Breast epithelium (tissue), 3 donors: ENCODE data around the gene CTNND2.

Source experiments
- CTCF ChIP-seq, 3 donors: fragments of 450-650 bp; IDR thresholded peaks; one replicate each; pipeline ENCODE4 v1.5.1; 2016 to 2017; ENCODE audit warnings: antibody characterized with exemption in 3 of 3, mild to moderate bottlenecking in 3 of 3, moderate library complexity in 3 of 3
- POLR2AphosphoS5 ChIP-seq, 3 donors: sonication (generic); formaldehyde crosslinking; IDR thresholded peaks; one replicate each; pipeline ENCODE4 v1.6.1; 2017; ENCODE audit warnings: antibody characterized with exemption in 3 of 3

GRCh38 chr5:11227064-11227463 lies 677.2 kb downstream of the CTNND2 start:
- TF ChIP-seq CTCF (IDR thresholded peaks at IDR 0.05) (no peak), POLR2AphosphoS5 (IDR thresholded peaks at IDR 0.05) (no peak)
